NCI-H2107 treated with DMSO at 0.1 percent for 48 hours (cell line): ENCODE results near the gene EIF2AK3.
"Not testable (repeated sequence)": the region's sequence is repeated elsewhere in the genome, so short reads cannot be mapped to it uniquely, and the experiment has no call there.

Experiments used
- DNase-seq: peaks from one replicate; lab custom pipeline; 2025; ENCODE audit not compliant: unreplicated experiment; lab: John Stamatoyannopoulos, UW

Gene EIF2AK3

DNA sequence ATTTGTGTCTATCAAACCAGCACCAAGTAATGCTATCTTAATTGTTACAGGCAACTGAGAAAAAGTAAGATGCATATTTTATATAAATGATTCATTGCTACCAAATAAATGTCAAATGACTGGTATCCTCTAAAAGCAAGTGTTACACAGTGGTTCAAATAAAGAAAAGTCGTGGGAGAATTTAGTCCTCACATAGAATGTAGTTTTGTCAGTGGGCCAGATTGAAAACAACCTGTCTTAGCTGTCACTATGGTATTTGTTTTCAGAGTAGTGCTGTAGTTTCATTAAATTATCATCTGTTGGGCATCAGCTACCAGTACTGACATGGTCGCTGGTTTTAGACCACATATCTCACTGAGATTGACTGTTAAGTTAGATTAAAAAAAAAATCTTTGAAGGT is 10.2 kb upstream of the EIF2AK3 start:
- DNase-seq, result no peak

DNA sequence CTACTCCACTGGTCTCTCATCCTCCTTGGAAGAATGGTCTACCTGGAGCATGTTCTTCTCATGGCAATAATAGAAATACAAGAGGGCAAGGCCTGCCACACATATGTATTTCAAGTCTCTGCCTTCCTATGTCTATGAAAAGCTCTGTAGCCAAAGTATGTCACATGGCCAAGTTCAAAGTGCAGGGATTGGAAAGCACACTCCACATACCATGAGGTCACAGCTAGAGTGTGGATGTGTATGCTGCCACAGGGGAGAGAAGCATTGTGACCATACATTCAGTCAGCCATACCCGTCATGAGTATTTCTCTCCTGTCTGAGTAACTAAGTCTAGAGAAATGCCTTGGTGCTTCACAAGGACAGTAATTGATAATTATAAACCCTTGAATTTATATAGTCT is 8.8 kb upstream of the EIF2AK3 start:
- DNase-seq, result no peak

DNA sequence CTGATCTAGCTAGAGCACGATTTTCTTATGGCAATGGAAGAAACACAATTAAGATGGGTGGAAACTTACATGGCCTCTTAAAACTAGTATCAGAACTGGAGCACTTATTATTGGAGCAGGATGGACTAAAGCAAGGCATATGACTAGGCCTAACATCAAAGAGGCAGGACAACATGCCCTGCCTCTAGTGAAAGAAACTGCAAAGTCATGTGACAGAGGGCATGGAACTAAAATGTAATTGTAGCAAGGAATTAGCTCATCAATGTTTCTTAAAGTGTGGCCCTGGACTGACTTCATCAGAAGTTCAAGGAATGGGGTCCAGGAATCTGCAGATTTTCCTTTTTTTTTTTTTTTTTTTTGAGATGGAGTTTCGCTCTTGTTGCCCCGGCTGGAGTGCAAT is 5.3 kb upstream of the EIF2AK3 start:
- DNase-seq, result no peak

DNA sequence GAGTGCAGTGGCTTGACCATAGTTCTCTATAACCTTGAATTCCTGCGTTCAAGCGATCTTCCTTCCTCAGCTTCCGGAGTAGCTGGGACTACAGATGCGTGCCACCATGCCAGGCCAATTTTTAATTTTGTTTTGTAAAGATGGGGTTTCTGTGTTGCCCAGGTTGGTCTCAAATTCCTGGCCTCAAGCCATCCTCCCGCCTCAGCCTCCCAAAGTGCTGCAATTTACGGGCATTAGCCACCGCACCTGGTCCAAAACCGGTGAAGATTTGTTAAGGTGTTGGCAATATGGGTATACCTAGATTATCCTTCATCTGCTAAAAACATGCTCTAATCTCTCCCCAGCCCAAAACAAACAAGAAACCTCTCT is 1.3 kb upstream of the EIF2AK3 start:
- no peak for DNase-seq

DNA sequence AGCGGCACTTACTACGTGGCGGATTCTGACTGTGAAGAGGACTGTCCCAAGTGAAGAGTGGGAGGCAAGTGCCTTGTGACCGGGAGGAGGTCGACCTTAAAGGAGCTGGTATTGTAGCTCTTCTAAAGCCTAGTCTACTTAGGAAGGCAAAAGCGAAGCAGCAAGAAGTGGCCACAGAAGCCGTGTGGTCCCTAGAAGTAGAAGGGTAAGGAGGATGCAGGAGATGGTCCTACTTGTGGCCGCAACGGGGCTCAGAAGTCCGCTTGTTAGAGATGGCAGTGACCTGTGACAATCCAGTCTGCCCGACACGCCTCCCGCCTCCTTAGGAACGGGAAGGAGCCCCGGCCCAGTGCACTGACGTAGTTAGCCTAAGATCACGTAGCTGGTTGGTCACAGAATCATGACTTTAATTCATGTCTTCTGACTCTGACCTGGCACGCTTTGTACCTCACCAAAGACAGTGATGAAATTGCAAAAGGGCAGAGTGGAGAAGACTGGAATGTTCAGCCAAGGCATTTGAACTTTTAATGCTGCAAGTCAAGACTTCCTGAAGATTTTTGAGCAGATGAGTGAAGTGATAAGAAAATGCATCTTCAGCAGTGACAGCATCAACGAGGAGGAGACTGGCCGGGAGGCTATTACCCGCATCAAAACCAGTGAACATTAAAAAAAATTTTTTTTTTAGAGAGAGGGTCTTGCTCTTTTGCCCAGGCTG is 749 bp upstream of the EIF2AK3 start:
- peak; percentile 77 for DNase-seq

DNA sequence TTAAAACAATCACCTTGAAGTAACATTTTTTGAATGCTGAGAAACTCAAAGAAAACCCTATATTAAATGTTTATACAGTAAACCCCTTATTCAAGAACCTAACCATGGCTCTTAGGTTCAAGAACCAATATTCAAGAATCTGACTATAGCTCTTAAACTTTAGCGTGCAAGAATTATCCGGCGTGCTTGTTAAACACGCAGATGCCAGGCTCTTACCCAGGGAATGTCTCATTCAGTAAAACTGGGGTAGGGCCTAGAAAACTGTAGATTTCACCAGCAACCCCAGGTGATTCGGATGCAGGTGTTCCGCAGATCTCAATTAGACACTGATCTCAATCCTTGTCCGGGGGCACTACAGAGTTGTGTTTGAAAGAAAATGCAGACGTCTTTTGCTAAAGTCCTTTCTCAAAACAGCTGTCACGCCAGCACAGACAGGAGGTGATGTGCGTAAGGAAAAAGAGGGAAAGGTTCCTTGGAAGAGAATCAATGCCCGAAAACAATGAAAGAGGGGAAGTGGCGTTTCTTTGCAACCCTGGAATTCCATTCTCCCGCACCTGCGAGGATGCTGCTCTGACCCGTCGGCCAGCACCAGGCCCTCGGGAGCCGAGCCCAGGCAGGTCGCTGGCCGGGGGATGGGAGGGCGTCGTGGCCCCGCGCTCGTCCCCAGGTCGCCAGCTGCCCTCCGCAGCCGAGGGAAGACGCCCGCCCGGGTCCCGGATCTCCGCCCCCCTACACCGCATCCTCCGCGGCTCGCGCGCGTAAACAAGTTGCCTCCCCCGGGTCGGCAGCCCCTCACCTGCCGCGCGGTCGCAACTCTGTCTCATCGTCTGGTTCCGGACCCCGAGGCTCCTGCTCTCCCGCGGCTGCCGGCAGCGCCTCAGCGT is 851 bp downstream of the EIF2AK3 start:
- no peak for DNase-seq

DNA sequence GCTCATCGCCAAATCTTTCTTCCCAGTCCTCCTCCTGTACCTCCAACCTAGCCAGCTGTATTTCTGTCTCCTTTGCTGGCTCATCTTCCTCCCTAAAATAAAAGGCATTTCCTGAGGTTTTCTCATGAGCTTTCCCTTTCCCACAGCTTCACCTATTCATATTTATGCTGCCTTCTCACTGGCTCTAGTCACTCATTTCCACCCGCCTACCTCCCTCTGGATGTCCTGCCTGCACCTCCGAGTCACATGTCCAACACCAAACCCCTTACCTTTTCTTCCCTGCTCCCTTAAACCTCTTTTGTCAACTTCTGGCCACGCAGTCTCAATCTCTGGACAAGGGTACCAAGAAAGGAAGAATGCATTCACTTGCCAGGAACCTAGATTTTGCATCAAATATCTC is 2.8 kb downstream of the EIF2AK3 start:
- no peak for DNase-seq

DNA sequence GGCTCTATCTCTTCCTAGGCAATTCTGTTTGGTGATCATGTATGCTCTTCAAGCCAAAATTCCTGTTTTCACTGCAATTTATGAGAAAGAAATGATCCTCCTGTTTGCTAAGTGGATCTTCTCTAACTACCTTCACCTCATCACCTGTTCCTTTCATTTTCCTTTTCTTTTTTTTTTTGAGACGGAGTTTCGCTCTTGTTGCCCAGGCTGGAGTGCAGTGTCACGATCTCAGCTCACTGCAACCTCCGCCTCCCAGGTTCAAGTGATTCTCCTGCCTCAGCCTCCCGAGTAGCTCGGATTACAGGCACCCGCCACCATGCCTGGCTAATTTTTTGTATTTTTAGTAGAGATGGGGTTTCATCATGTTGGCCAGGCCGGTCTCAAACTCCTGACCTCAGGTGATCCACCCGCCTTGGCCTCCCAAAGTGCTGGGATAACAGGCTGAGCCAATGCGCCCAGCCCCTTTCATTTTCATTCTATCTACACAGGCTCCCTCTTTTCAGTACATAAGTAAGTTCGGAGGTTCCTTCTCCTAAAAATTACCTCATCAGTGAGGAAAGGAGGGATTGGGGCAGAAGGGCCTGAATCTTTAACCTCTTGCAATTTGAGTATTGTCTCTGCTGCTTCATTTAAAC is 3.3 kb downstream of the EIF2AK3 start:
- not testable (repeated sequence) for DNase-seq

DNA sequence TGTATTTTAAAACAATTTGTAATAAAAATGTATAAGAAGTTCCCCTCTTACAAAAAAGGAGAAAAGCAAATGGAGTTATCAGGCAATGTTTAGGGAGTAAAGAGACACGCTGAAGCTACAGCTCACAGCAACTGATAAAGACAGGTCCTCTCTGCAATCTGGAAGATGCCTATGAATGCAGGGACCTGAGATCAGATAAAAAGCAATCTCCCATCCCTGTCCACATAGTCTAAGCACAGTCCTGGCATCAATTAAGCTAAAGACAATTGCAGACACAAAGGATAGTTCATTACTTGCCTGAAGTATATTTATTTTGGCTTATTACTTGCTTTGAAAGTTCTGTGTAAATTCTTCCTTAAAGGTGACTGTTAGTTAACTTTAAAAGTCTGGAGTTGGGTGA is 5.0 kb downstream of the EIF2AK3 start:
- DNase-seq, result no peak

DNA sequence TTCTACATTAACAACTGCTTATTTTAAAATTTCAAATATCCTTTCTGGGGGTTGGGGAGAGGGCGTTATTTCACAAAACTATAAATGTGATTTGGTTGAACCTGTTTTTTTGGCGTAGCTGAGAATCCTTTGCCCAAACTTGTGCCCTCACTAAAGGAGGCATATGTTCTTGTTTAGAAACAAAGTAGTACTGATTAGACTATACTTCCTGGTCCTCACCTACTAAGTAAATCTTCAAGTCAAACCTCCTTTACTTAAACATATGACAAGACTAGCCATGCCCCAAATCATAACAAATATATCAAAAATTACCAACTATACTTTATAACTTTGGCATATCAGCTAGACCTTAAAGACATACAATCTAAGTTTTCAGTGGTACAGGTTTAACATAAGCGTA is 5.8 kb downstream of the EIF2AK3 start:
- DNase-seq, result no peak

DNA sequence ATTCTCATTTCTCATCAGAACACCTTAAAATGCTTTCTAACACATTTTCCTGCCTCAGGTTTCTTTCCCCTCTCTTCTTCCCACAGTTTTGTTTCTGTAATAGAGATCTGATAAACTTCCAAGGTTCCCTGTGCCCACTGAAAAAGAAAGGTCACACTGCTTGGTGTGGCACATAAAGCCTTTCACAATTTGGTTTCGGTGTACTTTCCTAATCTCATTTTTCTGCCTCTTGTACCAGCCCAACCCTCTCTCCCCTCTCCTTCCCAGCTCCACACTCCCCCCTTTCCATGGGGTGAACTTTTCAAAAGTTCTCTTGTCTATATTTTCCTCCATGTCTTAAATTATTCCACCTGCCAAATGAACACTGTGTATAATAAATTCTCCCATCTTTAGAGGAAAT is 7.2 kb downstream of the EIF2AK3 start:
- DNase-seq, result no peak

DNA sequence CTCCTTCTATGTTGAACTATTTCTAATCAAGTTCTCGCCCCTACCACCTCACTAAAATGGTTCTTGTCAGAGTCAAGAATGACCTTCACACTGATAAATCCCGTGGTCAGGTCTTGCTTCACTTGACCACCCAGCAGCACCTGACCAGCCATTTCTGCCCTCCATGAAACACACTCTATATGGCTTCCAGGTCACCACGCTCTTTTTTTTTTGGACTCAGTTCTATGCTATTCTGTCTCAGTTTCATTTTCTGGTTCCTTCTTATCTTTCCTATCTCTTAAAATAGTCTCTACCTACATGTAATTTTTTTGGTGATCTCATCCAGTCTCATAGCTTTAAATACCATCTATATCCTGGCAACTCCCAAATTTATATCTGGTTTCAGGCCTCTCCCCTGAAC is 11.4 kb downstream of the EIF2AK3 start:
- no peak for DNase-seq

DNA sequence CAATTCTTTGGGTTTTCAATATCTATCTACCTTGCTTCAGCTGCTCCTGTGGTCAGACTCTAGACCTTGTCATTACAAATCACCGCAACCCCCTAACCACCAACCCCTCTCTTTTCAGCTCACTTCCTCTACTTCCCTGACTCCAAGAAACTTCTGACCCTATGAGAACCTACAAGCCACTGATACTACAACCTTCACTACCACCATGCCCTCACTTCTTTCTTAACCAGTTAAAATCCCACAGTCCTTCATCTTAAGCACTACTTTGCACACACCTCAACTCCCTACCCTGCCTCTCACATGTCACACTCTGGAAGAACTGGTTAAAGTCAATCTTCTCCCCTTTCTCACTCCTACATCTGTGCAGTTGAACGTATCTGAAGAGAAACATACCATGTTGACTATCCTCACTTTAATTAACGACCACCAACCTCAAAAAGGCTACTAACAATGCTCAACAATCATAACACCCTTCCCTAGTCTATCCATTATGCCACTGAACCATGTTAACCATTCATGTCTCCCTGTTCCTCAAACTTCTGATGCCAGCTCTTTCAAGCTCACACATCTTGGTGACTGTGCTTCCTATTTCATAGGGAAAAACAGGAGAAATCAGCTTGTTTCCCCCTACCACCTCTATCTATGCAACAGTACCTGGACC is 12.6 kb downstream of the EIF2AK3 start:
- DNase-seq, result no peak

DNA sequence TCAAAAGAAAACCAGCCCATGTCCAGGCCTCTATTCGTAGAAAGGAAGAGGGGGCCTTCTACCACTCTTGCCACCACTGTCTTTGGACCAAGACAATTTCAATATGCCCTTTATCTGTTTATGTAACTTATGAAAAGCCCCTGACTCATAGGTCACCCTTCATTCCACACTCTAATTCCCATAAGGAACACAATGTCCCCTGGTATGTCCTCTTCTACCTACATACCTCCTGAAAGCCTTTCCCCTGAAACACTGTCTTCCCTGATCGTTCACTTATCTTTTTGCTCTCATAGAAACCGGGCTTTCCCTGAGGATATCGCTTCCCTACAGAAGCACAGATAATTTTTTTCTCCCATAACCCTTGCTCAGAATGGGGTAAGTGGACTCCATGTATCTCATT is 13.3 kb downstream of the EIF2AK3 start:
- no peak for DNase-seq

DNA sequence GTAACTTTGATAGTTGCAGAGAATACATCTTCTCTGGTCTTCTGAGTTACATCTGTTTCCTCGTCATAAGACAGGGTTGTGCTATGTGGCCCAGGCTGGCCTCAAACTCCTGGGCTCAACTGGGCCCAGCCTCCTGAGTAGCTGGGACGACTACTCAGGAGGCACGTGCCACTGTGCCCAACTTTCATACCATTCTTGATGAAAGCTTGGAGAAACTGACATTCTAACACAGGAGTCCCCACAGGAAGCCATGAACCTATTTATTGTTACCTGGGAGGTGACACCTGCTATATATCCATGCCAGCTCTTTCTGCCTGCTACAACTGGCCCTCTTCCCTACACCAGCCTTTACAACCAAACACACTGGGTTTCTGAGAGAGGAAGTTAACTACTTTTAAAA is 19.1 kb downstream of the EIF2AK3 start:
- DNase-seq, result no peak

DNA sequence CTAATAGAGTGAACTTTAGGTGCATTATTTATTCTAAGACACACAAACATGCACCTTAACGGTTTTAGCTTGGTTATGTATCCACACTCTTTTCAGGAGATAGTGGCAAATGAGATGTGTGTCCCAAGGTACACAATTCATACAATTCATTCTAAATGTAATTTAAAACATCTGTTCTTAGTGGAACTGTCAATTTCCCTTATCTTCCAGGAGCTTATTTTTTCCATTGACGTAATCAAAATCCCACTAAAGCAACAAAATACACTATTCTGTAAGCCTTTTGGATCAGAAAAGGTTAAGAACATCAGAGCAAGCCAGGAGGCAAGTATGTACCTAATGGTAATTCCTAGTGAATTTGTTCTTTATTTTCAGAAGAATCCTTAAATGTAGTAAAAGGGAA is 19.8 kb downstream of the EIF2AK3 start:
- DNase-seq, result no peak

DNA sequence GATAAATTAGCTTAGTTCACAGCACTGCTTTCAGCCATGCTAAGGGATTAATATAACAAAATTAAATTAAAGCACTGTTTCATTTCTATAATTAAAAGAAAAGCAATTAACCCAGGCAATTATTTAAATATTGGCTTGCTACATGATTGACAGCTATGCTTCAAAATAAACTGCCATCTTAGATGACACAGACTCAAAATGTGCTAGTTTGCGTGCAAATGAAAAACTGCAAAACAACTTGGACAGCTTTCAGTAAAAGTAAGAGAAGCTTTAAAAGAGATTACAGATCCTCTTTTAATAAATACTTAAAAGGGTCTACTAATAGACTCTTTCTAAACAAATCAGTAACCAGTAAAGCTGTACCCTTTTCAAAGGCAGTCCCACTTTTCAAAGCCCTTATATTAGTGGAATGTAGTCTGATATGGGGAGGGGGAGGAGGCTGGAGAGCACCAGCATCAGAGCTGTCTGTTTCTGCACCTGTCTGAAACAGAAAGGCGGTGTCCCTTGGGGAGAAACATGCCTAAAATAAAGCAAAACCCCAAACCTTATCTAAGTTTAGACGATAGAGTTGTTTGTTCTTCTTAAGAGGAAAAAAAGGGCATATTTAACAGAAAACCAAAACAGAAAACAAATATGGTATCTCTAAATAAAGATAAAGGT is 20.8 kb downstream of the EIF2AK3 start:
- DNase-seq, result no peak

DNA sequence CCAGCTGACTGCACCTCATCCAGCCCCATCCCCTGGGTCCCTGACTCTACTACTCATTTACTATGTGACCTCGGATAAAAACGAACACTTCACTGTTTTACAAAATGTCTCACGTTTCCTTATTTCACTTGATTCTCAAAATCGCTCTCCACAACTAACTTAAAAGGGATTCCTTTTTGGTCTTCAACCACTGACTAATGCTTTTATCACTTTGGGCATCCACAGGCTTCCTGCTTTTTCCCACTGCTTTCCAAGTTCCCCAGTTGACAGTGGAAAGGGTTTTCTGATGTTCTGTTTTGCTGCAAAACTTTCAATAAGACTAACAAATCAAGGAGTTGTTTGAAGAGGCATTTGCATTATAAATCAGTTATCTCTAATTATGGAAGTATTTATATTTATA is 24.1 kb downstream of the EIF2AK3 start:
- DNase-seq, result no peak

DNA sequence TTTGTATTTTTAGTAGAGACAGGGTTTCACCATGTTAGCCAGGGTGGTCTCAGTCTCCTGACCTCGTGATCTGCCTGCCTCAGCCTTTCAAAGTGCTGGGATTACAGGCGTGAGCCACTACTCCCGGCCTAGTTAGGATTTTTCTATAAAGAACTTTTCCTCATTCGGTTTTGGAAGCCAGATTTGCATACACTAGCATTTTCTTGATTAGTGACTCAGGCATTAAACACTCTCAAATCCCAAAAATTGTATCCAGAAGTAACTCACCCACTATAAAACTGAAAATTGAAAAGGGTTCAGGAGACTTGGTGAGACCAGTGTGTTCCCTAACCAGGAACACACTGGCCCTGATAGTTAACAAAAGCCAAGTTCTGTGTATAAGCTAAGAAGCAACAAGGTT is 25.2 kb downstream of the EIF2AK3 start:
- DNase-seq, result no peak

DNA sequence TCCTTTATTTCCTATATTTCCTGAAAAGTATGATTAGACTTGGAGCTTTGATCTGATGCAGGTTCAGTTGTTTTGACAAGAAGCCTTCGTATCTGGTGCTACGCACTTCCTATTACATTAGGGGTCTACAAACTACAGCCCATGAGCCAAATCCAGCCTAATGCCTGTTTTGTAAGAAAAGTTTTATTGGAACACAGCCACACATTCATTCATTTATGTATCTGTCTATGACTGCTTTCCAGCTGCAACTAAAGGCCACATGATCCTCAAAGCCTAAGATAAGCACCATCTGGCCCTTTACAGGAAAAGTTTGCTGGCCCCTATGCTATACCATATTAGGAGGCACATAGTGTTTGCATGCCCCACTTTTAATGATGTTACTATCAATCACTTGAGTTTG is 26.0 kb downstream of the EIF2AK3 start:
- no peak for DNase-seq

DNA sequence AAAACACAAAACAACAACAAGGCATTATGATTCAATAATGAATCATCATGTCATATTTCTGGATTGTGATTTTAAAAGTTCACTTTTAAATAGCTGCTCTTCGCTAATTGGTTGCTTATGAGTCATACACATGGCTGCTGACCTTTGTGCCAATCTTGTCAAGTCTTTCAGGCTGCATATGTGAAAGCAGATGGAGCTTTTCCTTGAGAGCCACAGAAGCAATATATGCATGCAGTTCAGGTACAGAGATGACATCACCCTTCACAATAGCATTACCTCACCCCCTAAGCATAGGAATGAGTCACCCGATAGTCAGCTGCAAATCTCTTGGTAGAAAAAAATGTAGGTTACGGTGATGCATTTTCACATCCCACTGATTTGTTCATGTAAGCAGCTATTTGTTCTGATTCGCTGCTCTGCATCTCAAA is 27.2 kb downstream of the EIF2AK3 start:
- peak; percentile 93 for DNase-seq
